Frontal cortex (tissue), 4 donors: ENCODE results near the gene TPD52L1. TPM values are rescaled to one million over a fixed set of nuclear protein-coding genes. Genes with fewer than 3 reads are reported as not detected.
"Not testable (repeated sequence)": the region's sequence is repeated elsewhere in the genome, so short reads cannot be mapped to it uniquely, and the experiment has no call there.

Experiments
- DNase-seq, 2 donors: peaks; one replicate each; pipeline ENCODE4 v3.0.0; 2012; ENCODE audit warnings: low spot score in 2 of 2
- FAIRE-seq: peaks from 2 replicates; lab custom pipeline; 2012; peaks lifted over from hg19 to GRCh38; lab: Jason Lieb, UNC
- total RNA-seq: library from RNA; depleted of rRNA; stranded (reverse); fragments of >200 nt; gene quantifications from one replicate; pipeline ENCODE4 v1.2.3, GENCODE V29; 2014
- donor health status: control.
- donor health status: control.
- donor health status: control.

The TPD52L1 gene
- 9.4 TPM for total RNA-seq

GRCh38 chr6:125153391-125154117, at the start of gene TPD52L1:
TPD52L1 (plus strand) TSS chr6:125153773; CDS start chr6:125153952, 179 bp downstream.
- DNase-seq: peak; percentile 65 to 84
- no peak for FAIRE-seq

GRCh38 chr6:125104425-125104824, 49.1 kb upstream of the TPD52L1 start:
- FAIRE-seq (no peak), DNase-seq (no peak)

- FAIRE-seq (no peak), DNase-seq (no peak)
These were observed 46.5 kb upstream of the TPD52L1 start for GRCh38 chr6:125107048-125107447.

- no peak for DNase-seq
- FAIRE-seq: no peak
These were observed 45.7 kb upstream of the TPD52L1 start for GRCh38 chr6:125107896-125108295.

GRCh38 chr6:125110056-125110455, 43.5 kb upstream of the TPD52L1 start:
- FAIRE-seq: no peak
- no peak for DNase-seq

- no peak for FAIRE-seq
These were observed 42.2 kb upstream of the TPD52L1 start for GRCh38 chr6:125111219-125111983.

GRCh38 chr6:125112934-125113333, 40.6 kb upstream of the TPD52L1 start:
- no peak for FAIRE-seq

More at GRCh38 chr6:125111219-125111983, 42.2 kb upstream of the TPD52L1 start:
- no peak for DNase-seq

GRCh38 chr6:125114248-125114858, 39.2 kb upstream of the TPD52L1 start:
- DNase-seq (peak in 1 of 2 donors; percentile 31), FAIRE-seq (peak; percentile 98)

More at GRCh38 chr6:125112934-125113333, 40.6 kb upstream of the TPD52L1 start:
- no peak for DNase-seq

GRCh38 chr6:125116170-125116569, 37.4 kb upstream of the TPD52L1 start:
- no peak for FAIRE-seq
- DNase-seq: no peak

GRCh38 chr6:125116710-125117109, 36.9 kb upstream of the TPD52L1 start:
- FAIRE-seq (no peak), DNase-seq (no peak)

GRCh38 chr6:125117818-125118217, 35.8 kb upstream of the TPD52L1 start:
- FAIRE-seq (no peak), DNase-seq (no peak)

GRCh38 chr6:125120054-125120590, 33.5 kb upstream of the TPD52L1 start:
- FAIRE-seq (no peak), DNase-seq (no peak)

- FAIRE-seq (no peak), DNase-seq (no peak)
These were observed 31.7 kb upstream of the TPD52L1 start for GRCh38 chr6:125121894-125122293.

- DNase-seq (no peak), FAIRE-seq (peak; percentile 59)
These were observed 30.5 kb upstream of the TPD52L1 start for GRCh38 chr6:125123051-125123450.

GRCh38 chr6:125123468-125124048, 30.0 kb upstream of the TPD52L1 start:
- DNase-seq (no peak), FAIRE-seq (no peak)

GRCh38 chr6:125124049-125124669, 29.4 kb upstream of the TPD52L1 start:
- FAIRE-seq (no peak), DNase-seq (no peak)

GRCh38 chr6:125125856-125126255, 27.7 kb upstream of the TPD52L1 start:
- not testable (repeated sequence) for DNase-seq, FAIRE-seq

- FAIRE-seq: no peak
- no peak for DNase-seq
These were observed 24.2 kb upstream of the TPD52L1 start for GRCh38 chr6:125129354-125129753.

- FAIRE-seq (no peak), DNase-seq (no peak)
These were observed 21.5 kb upstream of the TPD52L1 start for GRCh38 chr6:125132058-125132457.

GRCh38 chr6:125136378-125136777, 17.2 kb upstream of the TPD52L1 start:
- FAIRE-seq: no peak
- no peak for DNase-seq
